Measurements from ENCODE around the gene ZBTB43. TPM values are rescaled to one million over a fixed set of nuclear protein-coding genes. Genes with fewer than 3 reads are reported as not detected.

ZBTB43 gene
- total RNA-seq, 2 experiments from 2014 or later: 4.1 to 6.4 TPM

DNA sequence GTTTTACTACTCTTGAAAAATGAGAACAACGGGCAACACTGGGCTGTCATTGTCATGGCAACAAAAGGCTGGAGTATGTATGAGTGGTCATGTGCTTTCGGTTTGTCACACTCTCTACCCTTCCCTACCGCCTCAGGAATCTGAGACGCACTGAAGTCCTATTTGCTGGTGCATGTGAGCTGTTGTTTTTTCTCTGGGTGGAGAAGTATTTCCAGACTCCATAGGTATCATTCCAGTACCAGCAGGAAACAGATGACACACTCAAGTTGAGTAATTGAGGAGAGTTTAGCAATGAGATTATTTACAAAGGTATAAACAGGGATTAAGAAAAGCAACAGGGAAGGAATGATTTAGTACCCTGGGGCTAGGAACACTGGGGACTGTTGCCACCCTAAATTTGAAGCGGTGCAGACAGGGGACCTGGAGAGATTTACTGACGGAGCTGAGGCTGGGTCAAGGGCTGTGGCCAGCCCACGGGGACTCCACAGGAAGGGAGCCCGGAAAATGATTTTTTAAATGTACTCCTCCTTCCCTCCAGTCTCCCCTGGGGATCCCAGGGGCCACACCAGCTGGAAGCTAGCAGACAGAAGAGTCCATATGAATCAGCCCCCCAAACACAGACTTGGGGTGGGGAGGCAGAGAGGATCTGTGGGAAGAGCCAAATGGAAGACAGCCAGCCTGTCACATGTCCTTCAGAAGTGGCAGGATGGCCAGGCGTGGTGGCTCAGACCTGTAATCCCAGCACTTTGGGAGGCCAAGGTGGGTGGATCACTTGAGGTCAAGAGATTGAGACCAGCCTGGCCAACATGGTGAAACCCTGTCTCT lies 13.2 kb upstream of the ZBTB43 start:
- intact Hi-C loops (cut with micrococcal nuclease; ENCODE audit: unreplicated experiment): no loop called here
- H3K36me3 ChIP-seq (ENCODE audit: insufficient read depth, low read length): no peaks in the 10 kb centered on the region
- no peaks in the 10 kb centered on the region for H3K9me3 ChIP-seq (ENCODE audit: low read length)
- H3K4me1 ChIP-seq (ENCODE audit: insufficient read depth, low read length, poor library complexity, severe bottlenecking): no peaks in the 10 kb centered on the region
- TF ChIP-seq, protein P1, sequence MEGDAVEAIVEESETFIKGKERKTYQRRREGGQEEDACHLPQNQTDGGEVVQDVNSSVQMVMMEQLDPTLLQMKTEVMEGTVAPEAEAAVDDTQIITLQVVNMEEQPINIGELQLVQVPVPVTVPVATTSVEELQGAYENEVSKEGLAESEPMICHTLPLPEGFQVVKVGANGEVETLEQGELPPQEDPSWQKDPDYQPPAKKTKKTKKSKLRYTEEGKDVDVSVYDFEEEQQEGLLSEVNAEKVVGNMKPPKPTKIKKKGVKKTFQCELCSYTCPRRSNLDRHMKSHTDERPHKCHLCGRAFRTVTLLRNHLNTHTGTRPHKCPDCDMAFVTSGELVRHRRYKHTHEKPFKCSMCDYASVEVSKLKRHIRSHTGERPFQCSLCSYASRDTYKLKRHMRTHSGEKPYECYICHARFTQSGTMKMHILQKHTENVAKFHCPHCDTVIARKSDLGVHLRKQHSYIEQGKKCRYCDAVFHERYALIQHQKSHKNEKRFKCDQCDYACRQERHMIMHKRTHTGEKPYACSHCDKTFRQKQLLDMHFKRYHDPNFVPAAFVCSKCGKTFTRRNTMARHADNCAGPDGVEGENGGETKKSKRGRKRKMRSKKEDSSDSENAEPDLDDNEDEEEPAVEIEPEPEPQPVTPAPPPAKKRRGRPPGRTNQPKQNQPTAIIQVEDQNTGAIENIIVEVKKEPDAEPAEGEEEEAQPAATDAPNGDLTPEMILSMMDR (conservative IDR thresholded peaks at IDR 0.05; ENCODE audit: low read length): no peak
- TF ChIP-seq EZH2phosphoT487 (IDR thresholded peaks at IDR 0.05; ENCODE audit: borderline replicate concordance, low read depth, low read length): no peak
- POLR2A ChIA-PET: no interaction called here
- H3K27ac ChIP-seq (ENCODE audit: low read depth, low read length, poor library complexity, severe bottlenecking): no peak overlapping the region
- H3K4me2 ChIP-seq (ENCODE audit: low read length): no peak overlapping the region
- no peaks in the 10 kb centered on the region for H3K9me2 ChIP-seq (ENCODE audit: insufficient read depth, low read length)
- no peaks in the 10 kb centered on the region for H3K79me2 ChIP-seq (ENCODE audit: insufficient read depth, low read depth, low read length)
- H3K4me3 ChIP-seq (ENCODE audit: low read depth, low read length, poor library complexity, severe bottlenecking): no peak overlapping the region
- H2AFZ ChIP-seq (ENCODE audit: low read length): no peak overlapping the region
- DNase-seq (ENCODE audit: low spot score): no peak
- H4K20me1 ChIP-seq (ENCODE audit: insufficient read depth, low read length): no peaks in the 10 kb centered on the region
- no TSS peak for BruUV-seq (replicated peaks)
- CTCF ChIA-PET (ENCODE audit: unreplicated experiment): no interaction called here

DNA sequence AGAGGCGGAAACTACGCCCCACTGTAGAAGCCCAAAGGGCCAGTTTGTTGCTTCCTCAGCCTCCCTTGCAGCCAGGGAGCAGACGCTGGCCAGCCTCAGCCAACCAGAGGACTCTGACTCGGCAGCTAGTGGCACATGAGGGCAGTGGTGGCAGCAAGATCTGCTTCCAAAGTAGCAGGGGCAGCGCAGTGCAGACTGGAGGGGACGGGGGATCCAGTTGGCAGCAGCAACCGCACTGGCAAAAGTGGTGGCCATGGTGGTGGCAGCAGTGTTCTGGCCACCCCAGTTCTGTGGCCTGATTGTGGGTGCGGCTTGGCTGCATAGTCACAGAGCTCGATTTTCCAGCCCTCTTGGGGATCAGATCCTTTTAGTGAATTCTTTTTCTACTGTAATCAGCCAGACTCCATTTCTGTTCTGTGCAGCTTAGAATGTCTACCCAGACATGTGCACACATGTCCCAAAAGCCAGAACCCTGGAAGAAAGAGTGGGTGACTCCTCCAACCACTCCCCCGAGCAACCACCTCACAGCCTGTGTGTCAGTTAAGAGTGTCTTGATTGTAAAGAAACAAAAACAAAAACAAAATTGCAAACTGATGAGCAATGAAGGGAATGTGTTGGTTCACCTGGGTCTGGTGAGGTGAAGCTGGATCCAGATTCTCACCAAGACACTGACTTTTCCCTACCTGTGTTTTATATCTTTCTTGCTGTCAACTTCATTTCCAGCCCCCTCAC lies 11.0 kb upstream of the ZBTB43 start:
- H2AFZ ChIP-seq (ENCODE audit: low read length): no peak overlapping the region

More for the DNA sequence above, 11.0 kb upstream of the ZBTB43 start:
- no TSS peak for BruUV-seq (replicated peaks)
- Histone ChIP-seq H3K4me2 (ENCODE audit: low read length) (no peak overlapping the region), H3K9me3 (ENCODE audit: low read length) (no peaks in the 10 kb centered on the region), H3K27ac (ENCODE audit: low read depth, low read length, poor library complexity, severe bottlenecking) (no peak overlapping the region), H3K79me2 (ENCODE audit: insufficient read depth, low read depth, low read length) (no peaks in the 10 kb centered on the region), H3K4me3 (ENCODE audit: low read depth, low read length, poor library complexity, severe bottlenecking) (no peak overlapping the region), H3K9me2 (ENCODE audit: insufficient read depth, low read length) (no peaks in the 10 kb centered on the region), H3K4me1 (ENCODE audit: insufficient read depth, low read length, poor library complexity, severe bottlenecking) (no peaks in the 10 kb centered on the region), H4K20me1 (ENCODE audit: insufficient read depth, low read length) (no peaks in the 10 kb centered on the region), H3K36me3 (ENCODE audit: insufficient read depth, low read length) (no peaks in the 10 kb centered on the region)
- CTCF ChIA-PET (ENCODE audit: unreplicated experiment): interaction anchor here (0.6 kb wide), 1 partner anchor 39 kb away, joined by 3 read pairs; no protein-coding TSS in a partner anchor
- intact Hi-C loops (cut with micrococcal nuclease; ENCODE audit: unreplicated experiment): no loop called here
- POLR2A ChIA-PET: interaction anchor here (1.3 kb wide), 1 partner anchor 9 kb away, joined by 3 read pairs; no protein-coding TSS in a partner anchor
- TF ChIP-seq EZH2phosphoT487 (IDR thresholded peaks at IDR 0.05; ENCODE audit: borderline replicate concordance, low read depth, low read length): no peak
- TF ChIP-seq, protein P1 (conservative IDR thresholded peaks at IDR 0.05; ENCODE audit: low read length): no peak
- DNase-seq (ENCODE audit: low spot score): no peak

Measured in OCI-LY7 (cell line).